Hematopoietic multipotent progenitor cell treated with erythropoietin and hydrocortisone succinate and interleukin-3 and kit ligand, for 8 days (in vitro differentiated cells): ENCODE measurements around the gene SETD6.

Experiments
- DNase-seq: peaks from one replicate; pipeline ENCODE4 v3.0.0-alpha.2; 2015

Gene SETD6

DNA sequence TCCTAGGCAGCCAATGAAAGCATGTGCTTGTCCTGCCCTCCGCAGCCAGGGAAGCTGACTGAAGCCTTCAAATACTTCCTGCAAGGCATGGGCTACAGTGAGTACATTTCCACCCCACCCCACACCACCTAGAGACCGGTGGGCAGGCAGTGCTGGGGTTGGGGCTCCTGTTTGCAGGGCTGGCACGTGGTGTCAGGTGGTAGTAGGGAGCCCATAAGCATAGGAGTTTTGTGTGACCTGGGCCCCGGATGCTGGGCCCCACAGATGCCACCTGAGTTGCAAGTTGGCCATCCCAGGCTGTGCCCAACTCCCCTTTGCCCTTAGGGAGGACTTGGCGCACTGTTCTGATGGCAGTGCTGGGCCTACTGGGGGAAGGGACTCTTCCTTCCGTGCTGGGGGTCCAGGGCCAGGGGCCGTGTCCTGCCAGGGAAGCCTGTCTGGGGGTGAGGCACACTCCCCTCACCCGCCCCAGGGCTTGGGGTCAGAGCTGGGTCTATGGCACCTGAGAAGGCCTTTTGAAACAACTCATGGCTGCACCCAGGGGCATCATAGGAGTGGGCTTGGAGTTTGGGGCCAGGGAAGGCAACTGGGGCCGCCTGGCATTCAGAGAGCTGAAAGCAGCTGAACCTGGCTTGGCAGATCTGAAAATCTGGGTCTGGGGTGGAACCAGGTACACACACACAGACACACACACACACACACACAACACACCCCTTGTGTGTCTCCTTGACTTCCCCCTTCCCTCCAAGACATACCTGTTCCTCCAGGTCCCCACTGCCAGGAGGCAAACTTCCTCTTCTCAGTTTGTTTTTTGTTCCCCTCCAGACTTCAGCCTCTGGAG, 5.8 kb upstream of the SETD6 start:
- DNase-seq = no peak

DNA sequence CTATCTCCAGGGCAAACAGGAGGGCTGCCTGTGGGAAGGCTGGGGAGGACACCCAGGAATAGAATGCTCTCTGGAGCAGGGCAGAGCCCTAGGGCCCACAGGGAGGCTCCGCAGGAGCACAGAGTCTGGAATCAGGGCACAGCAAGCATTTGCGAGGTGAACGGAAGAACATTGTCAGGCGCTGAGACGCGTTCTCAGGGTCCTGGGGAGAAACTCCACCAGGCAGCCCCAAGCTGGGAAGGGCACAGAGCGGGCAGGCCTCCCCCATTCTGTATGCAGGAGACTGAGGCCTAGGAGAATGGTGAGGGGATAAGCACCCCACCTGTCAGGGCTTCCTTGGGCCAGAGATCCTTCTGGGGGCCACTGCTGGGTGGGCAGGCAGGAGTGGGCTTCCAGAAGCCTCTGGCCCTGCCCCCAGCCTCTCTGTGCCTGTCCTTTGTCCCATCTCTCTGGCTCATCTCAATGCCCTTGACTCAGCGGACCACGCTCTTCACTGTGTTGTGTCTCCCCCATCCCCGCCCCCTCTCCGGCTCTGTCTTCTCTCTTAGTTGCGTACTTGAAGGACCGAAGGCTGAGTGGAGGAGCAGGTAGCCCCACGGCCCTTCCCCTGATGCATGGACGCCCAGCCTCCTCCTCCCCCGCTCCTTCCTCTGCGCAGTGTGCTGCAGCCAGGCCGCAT, 5.1 kb upstream of the SETD6 start:
- no peak for DNase-seq

DNA sequence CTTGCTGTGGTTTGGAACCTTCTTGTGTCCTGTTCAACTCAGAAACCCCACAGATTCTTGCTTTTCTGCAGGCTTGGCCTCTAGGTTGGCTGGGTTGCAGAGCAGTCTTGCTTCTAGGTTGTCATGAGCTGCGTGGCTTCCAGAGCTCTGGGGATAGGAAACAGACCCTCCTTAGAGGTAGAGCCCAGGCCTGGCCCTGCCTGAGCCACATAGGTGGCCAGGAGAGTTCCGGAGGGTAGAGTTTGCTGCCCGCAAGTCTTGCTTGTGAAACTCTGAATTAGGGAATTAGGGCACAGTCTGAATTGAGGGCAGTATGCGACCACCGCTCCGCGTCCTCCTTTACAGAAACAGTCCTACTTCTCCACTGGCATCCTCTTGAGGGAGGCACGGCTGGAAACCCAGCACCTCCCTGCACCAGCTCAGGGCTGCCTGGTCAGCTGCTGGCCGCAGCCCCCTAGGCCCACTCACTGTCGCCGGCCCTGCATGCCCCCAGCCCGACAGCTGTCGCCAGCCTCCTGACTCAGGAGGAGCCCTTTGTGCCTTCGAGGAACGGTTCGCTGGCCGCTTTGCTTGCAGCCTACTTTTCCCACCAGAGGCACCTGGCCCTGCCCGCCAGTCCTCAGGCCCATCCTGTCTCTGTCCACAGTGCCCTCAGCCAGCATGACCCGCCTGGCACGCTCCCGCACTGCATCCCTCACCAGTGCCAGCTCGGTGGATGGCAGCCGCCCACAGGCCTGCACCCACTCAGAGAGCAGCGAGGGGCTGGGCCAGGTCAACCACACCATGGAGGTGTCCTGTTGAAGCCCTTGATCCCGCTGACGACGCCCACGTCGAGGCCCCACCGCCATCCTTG, 4.3 kb upstream of the SETD6 start:
- DNase-seq = no peak

DNA sequence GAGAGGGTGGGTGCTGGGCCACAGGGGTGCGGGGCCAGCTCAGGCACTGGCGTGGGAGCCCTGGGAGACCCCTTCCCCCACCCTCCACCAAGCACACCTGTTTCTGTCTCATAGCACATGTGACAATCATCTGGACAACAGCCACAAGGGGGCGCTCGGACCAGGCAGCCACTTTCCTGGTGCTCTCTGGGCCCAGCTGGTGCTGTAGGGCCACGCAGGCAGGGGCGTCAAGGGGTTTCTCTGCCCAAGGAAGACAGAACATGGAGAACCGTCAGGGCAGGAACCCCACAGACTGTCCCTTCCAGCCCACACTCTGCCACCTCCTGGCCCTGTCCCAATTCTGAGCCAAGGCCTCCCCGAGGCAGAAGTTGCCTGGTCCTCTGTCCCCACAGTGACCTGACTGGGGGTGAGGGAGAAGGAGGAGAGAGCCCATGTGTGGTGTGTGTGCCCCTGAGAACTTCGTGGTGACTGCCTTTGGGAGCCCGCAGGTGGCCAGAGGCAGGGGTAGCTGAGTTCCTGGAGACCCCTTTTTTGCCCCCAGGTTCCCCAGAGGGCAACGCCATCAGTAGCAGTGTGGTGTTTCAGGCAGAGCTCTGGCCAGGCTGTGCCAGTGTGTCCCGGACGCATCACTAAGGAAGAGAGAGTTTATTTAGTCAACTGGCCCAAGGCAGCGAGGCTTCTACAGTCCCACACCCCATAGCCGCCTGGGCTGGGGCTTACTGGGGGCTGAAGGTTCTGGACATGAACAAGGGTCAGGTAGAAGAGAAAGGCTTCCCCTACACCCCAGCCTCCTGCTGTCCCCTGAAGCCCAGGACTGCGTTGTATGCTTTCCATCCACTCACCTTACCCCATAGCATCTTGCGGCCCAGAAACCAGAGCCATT, 3.1 kb upstream of the SETD6 start:
- peak; percentile 79 for DNase-seq

DNA sequence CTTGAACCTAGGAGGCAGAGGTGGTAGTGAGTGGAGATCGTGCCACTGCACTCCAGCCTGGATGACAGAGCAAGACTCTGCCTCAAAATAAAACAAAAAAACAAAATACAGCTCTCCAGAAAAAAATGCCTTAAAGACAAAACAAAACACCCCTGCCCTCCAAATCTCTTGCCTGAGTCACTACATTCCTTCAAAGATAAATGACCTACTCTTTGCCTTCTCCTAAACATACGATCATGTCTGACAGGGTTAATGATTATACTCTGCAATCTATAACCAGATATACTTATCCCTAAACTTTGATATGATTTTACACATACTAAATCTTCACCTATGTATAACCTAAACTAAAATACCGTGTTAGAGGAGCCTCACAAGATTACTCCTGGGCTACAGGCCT, 1.4 kb upstream of the SETD6 start:
- no peak for DNase-seq

DNA sequence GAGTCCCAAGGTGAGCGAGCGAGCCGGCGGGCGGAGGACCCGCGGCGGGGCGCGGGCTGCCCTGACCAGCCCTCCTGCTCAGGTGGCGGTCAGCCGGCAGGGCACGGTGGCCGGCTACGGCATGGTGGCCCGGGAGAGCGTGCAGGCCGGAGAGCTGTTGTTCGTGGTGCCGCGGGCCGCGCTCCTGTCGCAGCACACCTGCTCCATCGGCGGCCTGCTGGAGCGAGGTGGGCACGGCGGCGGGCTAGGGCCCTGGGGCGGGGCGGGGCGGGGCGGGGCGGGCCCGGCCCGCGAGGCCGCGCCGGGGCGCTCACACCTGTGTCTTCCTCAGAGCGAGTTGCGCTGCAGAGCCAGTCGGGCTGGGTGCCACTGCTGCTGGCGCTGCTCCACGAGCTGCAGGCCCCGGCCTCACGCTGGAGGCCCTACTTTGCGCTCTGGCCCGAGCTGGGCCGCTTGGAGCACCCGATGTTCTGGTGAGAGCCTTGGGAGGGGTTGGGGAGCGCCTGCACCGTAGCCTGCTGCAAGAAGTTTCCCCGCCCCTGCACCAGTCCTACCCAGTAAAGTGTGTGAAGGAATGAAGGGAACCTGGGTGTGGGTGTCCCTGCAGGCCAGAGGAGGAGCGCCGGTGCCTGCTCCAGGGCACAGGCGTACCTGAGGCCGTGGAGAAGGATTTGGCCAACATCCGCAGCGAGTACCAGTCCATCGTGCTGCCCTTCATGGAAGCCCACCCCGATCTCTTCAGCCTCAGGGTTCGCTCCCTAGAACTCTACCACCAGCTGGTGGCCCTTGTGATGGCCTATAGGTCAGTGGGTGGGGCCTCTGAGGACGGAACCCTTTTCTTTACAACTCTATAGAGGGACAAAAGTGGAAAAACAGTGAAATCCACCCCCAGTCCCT, 802 bp downstream of the SETD6 start:
- peak; percentile 27 for DNase-seq

DNA sequence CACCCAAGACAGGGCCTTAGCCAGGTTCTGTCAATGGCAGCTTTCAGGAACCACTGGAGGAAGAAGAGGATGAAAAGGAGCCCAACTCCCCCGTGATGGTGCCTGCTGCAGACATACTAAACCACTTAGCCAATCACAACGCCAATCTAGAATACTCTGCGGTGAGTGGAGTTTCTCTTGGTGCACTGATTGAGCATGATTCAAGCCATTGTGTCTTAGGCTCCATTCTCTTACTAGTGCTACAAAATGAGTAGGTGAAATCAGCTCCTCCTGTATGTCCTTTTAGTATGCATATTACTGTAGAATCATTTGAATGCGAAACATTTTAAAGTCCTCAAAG, 1.4 kb downstream of the SETD6 start:
- no peak for DNase-seq

DNA sequence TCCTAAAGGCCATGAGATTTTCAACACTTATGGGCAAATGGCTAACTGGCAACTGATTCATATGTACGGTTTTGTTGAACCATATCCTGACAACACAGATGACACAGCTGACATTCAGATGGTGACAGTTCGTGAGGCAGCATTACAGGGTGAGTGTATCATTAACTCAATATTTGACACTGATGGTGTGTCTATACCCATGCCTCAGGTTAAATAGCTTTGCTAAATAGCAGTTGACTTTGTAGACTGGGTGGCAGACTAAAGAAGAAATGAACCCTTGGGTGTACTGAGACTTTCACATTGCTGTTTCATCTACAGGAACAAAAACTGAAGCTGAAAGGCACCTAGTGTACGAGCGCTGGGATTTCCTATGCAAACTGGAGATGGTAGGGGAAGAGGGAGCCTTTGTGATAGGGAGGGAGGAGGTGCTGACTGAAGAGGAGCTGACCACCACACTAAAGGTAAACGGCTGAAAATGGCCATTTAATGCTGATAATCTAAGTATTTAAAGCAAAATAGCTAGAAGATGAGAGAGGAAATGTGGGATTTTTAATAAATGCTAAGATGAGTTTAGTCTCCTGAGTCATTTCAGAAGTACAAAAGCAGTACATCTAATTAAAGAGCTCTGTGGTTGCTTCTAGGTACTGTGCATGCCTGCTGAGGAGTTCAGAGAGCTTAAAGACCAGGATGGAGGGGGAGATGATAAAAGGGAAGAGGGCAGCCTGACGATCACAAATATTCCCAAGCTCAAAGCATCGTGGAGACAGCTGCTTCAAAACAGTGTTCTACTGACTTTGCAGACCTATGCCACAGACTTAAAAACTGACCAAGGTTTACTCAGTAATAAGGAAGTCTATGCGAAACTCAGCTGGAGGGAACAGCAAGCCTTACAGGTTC, 3.0 kb downstream of the SETD6 start:
- DNase-seq = no peak

DNA sequence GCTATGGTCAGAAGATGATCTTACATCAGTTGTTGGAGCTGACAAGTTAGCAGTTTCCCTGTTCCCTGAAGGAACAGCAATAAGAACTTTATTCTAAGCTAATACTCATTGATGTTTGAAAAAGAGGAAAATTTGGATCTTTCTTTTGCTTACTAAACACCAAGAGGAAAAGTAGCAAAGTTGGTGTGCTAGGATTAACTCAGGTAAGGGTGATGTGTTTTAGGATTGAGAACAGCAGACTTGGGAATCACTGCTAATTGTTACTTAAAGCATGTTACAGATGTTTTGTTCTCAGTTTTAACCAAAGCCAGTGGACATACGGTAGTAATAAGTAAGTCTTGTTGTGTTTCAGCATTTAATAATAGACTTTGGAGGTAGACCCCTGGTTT, 3.7 kb downstream of the SETD6 start:
- no peak for DNase-seq

DNA sequence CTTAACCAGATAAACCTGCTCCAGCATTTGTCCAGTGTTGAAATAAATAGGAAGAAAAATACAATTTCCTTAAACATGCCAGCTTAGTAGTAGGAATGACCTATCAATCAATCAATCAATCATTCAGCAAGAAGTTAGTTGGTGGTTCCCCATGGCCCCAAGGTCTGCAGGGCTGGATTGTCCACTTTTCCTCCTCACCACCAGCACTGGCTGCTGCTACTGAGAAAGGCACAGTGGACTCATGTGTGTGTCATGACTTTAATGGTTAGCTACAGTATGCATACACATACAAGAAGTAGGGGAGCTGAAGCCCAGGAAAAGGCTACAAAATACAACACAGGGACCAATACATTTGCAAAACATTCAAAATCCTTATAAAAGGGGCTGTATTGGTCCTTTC, 4.4 kb downstream of the SETD6 start:
- no peak for DNase-seq

DNA sequence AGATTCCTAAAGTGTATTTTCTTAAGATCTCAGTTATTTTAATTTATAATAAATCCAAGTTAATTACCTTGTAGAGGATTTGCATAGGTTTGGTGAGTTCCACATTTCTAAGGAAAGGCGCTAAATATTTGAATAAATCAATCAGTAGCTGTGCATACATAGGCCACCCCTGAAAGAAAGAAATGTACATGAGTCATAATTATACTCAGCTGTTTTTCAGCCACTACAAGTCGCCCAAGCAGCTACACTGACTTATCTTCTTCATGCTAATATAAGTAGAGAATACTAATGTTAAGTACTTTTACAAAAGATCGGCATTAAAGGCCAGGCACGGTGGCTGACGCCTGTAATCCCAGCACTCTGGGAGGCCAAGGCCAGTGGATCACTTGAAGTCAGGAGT, 14.9 kb downstream of the SETD6 start:
- DNase-seq = no peak

DNA sequence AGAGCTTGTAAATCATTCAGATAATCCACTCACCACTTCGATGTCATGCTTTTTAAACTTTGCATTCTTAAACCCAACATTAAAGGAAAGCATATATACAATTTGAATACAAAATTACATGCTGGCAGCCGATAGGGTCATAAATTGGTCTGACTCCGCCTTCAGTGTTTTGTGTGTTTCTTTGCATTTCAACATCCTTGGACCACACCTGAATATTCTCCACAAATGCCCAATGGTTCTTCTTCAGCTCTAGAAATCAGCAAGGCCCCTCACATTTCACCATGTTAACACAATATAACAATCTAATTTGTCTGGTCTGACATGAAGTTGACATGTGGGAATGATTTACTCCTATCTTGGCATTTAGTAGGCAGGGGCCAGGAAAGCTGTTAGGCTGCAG, 17.1 kb downstream of the SETD6 start:
- no peak for DNase-seq

DNA sequence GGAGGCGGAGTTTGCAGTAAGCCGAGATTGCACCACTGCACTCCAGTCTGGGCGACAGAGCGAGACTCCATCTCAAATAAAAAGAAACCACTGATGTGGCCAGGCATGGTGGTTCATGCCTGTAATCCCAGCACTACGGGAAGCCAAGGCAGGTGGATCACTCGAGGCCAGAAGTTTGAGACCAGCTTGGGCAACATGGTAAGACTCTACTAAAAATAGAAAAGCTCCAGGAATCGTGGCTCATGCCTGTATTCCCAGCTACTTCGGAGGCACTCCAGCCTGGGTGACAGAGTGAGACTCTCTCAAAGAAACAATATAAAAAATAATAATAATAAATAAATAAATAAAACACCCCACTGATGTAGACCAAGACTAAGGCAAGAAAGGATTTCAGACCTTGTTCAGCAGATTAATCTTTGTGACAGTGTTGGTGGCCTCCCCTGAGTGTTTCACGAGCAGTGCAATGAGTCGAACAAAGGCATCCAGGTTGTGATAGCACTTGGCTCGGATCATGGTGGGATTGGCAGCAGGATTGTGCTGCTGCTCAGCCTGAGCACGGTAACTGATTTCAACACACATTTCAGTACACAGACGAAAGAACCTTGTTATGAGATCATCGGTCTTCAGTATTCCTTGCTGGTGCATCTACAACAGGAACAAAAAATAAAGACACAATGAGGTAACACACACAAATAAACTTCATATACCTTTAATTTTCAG, 18.6 kb downstream of the SETD6 start:
- no peak for DNase-seq

DNA sequence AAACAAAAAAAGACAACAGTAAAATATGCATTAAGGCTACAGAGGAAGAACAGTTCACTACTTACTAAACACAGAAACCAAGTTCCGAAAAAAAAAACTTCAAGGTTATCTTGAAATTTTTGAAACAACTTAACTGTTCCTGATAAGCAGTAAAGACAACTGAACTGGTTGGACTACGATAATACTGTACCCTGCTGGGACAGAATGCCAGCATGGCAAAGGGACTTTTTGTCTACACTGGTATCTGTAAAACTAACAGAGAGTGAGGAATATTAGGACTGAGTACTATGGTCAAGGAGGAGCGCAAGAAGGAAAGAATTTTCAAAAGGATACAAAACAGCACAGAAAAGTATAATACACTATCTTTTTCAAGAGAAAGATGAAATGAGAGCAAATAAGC, 19.8 kb downstream of the SETD6 start:
- DNase-seq = peak; percentile 4

DNA sequence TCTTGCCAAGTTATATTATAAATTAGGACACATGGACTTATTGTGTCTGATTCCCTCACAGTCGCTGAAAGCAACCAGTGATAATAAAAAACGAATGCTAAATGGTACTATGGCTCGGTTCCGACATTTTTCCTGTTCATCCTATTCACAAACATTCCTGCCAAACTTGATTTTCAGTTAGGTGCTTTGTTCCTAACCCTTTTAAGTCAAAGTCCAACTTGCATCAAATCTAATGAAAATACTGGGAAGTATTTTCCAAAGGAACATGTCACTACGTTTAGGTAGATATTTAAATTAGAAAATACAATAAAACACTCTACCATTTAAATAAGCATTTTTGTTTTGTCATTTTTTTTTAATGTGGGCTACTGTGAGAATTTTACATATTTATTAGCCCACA, 21.0 kb downstream of the SETD6 start:
- DNase-seq = no peak

DNA sequence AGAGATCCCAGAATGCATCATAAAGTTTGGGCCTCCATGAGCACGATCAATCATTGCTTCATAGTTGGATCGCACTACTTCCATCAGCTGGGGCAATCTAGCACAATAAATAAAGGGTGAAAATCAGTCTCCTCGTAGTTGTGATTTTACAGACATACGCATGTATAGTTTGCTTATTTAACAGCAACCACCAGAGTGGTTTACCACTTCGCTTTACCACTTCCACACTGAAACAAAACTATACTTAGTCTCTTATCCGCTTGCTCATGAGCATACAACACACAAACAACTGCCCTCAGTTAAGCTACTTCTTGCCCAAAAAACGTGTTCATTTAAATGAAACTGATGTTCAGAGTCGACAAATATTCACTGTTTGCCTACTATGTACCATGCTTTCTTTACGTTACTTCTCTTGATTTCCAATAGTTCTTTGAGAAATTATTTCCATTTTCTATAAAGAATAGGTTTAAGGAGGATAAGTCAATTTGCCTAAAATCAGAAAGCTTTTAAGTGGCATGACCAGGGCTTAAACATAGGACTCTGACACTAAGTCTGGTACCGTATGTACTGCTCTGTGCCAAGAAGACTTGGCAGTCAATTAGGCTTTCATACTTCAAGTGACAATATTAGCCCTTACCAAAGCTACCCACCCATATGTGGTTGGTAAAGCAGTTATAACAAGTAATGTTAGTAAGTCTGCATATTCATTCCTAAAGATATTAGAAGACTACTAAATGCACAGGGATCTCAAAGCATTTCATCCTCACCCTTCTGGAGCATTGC, 22.0 kb downstream of the SETD6 start:
- DNase-seq = no peak

DNA sequence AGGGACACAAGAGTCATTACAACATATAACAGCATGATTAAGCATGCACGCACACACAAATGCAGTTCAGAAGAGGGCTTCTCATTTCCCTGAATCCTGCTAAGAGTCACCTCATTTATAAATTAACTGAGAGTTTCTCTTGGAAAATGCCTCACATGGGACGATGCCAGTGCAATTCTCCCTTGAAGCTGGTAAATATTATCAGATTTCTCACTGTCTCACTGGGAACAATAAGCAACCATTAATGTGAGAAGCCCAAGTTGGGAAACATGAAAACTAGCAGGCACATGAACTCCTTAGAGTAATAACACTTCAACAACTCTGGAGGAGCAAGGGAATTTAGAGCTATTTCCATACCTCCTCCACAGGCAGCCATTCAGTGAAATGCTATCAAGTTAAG, 26.4 kb downstream of the SETD6 start:
- no peak for DNase-seq

DNA sequence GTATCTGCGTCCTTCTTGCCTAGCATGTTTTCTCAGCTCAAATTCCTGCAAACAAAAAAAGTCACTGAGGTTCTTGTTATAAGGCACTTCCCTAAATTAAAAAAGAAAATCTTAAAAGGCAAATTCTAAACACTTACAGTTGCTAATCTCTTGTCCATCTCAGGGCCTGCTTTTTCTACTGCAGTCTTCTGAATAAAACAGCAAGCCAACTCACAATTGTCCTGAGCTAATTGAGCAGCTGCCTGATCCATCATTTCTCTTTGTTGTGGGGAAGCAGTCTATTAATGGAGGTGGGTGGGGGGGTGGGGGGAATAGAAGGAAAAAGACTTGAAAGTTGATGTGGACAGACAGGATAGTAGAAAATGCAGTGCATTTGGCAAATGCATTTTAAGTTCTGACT, 27.0 kb downstream of the SETD6 start:
- no peak for DNase-seq

DNA sequence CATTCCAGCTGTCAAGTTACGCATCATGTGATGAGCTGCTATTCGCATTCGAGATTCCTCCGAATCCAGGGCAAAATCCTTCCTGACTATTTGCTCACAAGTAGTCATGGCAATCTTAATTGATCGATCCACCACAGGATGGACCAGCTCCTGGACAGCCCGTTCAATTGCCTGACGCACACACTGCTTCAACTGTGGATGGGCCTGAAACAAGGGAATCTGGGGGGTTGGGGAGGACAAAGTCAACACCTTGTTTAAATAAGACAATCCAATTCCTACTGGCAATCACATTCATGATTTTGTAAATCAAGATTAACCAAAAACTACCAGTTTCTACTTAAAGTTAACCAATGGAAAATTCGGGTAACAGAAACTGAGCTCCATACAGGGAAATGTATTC, 28.4 kb downstream of the SETD6 start:
- DNase-seq = no peak
